Stimulated activated CD8-positive, alpha-beta memory T cell treated with anti-CD3 and anti-CD28 coated beads, Interleukin-12 subunit alpha, Interleukin-12 subunit beta, amount 100 ng/mL, for 24 hours (primary cell): ENCODE measurements around the gene PTPRN2.

ENCODE experiments used
- DNase-seq: peaks from one replicate; pipeline ENCODE4 v3.0.0-alpha.2; 2020; ENCODE audit errors: extremely low read depth

PTPRN2 gene

DNA sequence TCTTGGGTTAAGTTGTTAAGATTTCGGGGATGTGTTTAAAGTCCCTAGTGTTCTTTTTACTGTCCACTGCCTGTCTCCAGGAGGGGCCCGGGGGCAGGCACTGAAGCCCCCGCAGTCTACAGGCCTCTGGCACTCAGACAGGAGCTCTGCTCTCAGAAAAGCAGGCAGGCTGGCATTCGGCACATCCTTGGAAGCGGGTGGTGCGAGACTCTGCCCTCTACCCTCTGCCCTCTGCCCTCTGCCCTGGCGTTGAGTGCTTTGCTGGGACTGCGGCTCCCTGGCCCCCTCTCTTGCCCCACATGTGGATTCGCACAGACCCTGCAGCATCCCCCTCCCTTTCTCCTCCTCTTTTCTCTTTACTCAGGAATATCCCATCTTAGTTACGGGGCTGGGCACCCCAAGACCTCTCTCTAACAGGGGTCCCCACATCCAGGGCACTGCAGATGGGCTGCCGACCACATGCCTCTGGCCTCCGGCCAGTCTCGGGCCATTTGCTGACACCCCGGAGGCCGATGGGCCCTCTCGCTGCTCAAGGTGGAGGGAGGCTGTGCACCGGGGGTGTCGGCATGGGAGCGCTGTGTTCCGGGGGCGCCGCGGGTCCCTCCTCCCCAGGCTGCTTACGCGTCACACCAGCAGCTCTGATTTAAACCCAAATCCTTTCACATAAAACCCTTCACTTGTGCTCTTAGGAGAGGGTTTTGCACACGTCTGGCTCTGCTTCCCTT, 770.9 kb downstream of the PTPRN2 start:
- no peak for DNase-seq

- no peak for DNase-seq
Measured at GRCh38 chr7:157816086-157816485, 771.5 kb downstream of the PTPRN2 start.

- no peak for DNase-seq
Measured at GRCh38 chr7:157815706-157816022, 772.0 kb downstream of the PTPRN2 start.

DNA sequence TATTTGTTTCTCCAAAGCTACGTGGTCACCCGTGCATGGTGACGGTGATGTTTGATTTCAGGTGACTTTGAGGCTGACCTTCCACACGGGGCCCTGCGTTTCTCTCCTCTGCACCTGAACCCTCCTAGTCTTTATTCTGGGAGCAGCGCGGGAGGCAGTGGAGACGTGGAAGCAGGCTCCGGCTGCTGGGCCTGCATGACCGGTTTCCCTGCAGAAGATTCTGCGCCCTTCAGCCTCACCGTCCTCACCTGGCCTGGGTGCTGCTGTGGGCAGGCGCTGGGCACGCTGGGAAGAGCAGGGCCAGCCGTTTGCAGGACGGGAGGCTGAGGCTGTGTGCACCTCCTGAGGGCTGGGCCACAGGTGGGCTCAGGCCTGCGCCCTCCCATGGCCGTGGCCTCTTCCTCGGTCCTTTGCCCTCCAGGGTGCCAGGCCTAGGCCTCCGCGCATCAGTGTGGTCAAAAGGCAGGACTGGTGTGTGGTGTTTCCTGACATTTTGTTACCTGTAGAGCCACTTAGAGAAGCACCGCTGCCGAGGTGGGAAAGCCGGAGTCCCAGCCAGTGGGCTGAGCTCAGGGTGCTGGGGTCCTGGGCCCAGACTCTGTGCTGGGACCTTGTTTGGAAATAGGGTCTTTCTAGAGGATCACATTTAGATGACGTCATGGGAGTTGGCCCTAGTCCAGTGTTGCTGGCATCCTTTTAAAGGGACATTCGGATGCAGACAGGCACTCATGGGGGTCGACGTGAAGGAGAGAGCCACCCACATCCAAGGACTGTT, 772.5 kb downstream of the PTPRN2 start:
- no peak for DNase-seq

GRCh38 chr7:157813741-157814661, 773.6 kb downstream of the PTPRN2 start:
- no peak for DNase-seq

GRCh38 chr7:157813053-157813452, 774.6 kb downstream of the PTPRN2 start:
- no peak for DNase-seq

DNA sequence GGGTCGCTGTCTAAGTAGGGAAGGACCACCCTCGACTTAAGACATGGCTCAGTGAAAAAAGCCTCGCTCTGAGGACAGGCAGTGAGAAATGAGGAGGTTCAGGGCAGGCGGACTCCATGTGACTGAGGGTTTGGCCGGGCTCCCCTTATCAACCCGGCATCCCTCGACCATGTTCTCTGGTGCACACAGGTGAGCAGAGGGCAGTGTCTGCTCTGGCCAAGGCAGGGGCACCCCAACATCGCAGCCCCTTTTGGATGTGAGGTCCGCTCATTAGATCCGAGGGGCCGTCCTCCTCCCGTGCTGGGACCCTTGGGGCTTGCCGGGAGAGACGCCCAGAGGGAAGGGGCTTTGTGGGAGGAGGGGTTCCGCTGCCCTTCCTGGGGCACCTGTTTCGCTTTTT, 775.7 kb downstream of the PTPRN2 start:
- DNase-seq = no peak

GRCh38 chr7:157809863-157810851, 777.5 kb downstream of the PTPRN2 start:
- no peak for DNase-seq

GRCh38 chr7:157809154-157809862, 778.3 kb downstream of the PTPRN2 start:
- no peak for DNase-seq

DNA sequence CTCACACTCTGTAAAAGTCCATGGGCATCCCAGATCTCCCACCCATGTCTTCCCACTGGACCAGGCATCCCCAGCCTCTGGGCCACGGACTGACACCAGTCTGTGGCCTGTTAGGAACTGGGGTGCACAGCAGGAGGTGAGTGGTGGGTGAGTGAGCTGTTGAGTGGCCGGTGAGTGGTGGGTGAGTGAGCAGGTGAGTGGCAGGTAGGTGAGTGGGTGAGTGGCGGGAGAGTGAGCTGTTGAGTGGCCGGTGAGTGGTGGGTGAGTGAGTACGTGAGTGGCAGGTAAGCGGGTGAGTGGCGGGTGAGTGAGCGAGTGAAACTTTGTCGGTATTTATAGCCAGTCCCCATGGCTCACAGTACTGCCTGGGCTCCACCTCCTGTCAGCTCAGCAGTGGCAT, 779.6 kb downstream of the PTPRN2 start:
- DNase-seq = no peak

DNA sequence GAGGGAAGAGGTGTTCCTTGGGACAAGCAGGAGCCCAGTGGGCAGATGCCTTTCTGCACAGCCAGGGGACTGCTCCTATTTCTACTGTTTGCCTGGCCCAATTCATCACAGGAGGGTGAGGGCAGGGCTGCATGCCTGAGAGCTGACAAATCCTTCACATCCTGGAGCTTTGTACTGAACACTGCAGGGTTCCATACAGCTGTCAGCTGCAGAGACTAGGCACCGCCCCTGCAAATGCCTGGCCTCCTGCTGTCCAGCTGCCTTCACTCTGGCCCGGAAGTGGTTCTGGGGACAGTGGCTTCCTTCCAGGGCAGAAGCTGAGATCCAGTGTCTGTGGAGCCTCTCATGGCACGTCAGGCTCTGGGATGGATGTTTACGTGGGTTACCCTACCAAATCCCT, 780.1 kb downstream of the PTPRN2 start:
- DNase-seq = no peak

GRCh38 chr7:157806711-157807110, 780.9 kb downstream of the PTPRN2 start:
- DNase-seq = no peak

- no peak for DNase-seq
Measured at GRCh38 chr7:157805713-157806112, 781.9 kb downstream of the PTPRN2 start.

- no peak for DNase-seq
Measured at GRCh38 chr7:157803906-157804305, 783.7 kb downstream of the PTPRN2 start.

DNA sequence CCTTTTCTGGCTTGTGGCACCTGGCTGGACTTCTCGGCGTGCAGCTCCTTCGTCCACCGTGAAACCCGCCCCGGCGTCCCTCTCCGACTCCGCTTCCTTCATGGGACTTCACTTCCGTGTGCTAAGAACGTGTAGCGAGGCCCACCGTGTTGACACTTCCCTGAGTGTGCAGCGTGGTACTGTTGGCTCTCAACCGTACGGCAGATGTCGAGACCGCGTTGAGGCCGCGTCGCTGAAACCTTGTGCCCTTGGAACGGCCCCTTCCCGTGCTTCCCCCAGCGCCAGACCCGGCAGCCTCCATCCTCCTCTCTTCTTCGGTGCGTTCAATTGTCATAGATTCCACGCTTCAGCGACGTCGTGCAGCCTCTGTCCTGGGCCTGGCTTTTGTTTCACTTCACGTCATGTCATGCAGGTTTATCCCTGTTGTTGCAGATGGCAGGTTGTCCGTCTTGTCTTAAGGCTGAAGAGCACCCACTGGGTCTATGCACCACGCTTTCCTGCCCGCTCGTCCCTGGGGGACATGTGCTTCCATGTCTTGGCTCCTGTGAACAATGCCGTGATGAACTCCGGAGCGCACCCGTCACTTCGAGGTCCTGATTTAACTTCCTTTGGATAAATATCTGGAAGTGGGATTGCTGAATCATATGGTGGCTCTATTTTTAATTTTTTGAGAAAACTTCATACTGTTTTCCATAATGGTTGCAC, 785.5 kb downstream of the PTPRN2 start:
- no peak for DNase-seq

- no peak for DNase-seq
Measured at GRCh38 chr7:157801113-157801512, 786.5 kb downstream of the PTPRN2 start.

DNA sequence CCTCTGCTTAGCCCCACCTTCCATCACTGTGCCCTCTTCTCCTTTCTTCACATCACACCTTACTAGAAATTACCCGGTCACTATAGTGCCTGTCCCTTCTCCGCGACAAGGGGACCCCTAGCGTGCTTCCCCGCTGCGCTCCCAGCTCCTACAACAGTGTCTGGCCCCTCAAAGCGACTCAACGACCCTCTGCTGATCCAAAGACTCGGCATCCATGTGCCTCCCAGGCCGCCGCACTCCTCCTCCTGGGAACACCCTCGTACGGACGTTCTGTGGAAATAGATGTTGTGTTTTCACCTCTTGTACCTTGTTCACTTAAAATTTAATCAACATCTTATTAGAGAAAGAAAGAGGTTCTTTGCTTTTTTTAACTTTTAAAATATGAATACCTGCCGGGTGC, 787.3 kb downstream of the PTPRN2 start:
- no peak for DNase-seq

DNA sequence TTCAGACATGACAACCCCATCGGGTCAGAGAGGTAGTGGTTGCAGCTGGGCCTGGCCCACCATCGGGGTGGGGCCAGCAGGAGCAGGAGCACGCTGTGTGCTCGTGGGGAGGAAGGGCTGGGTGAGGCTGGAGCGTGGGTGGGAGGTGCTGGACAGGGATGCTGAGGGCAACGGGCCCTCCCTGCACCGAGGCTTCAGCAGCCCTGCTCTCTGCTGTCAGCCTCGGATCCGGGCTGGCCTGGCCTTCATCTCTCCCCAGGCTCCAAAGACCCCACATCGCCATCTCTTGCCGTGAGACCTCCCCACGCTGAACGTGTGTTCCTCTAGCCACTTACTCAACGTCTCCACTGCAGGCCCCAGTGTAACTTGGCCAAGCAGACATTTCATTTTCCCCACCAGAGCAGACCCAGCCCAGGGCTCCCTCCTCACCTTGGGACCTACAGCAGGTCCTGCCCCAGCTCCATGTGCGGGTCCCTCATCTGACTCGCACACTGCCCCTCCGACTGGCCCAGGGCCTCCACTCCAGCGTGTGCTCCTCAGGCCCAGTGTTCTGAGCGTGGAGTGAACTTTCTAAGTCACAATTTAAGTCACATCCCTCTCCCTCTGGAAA, 788.4 kb downstream of the PTPRN2 start:
- no peak for DNase-seq

GRCh38 chr7:157797361-157797760, 790.3 kb downstream of the PTPRN2 start:
- no peak for DNase-seq

DNA sequence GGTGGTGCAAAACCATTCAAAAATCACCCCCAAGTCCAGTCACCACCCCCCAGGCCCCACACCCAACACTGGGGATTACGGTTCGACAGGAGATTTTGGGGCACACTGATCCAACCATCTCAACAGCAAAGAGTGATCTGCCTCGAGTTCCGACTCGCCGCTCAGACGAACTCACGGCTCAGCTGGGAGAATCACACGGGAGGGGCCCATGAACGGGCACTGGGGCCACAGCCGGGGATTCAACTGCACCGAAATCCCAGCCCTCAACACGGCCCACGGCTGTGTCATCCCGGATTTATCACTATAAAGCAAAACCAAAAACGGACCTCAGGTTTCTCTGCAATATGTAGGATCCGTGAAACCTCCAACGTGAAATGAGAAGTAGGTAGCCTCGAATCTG, 790.8 kb downstream of the PTPRN2 start:
- no peak for DNase-seq
